Peyer's patch (tissue), 4 donors: Measurements from ENCODE around the gene EPHB2.
"Not testable (repeated sequence)": the region's sequence is repeated elsewhere in the genome, so short reads cannot be mapped to it uniquely, and the experiment has no call there.

ENCODE experiments used
- CTCF ChIP-seq, 6 experiments: fragments of 450-650 bp in 4 of 6; fragments of 200-600 bp in 2 of 6; sonication (generic) in 1 of 6; IDR thresholded peaks; one replicate each; pipeline ENCODE4 v1.5.1; 2017 to 2019; ENCODE audit warnings: antibody characterized with exemption in 6 of 6, mild to moderate bottlenecking in 3 of 6, moderate library complexity in 1 of 6
- POLR2A ChIP-seq, 2 donors: fragments of 450-650 bp; IDR thresholded peaks; one replicate each; pipeline ENCODE4 v1.5.1; 2017; ENCODE audit warnings: antibody characterized with exemption in 2 of 2, mild to moderate bottlenecking in 2 of 2, moderate library complexity in 2 of 2

GRCh38 chr1:22706100-22706499, 4.5 kb upstream of the EPHB2 start:
- not testable (repeated sequence) for TF ChIP-seq CTCF, POLR2A (IDR thresholded peaks at IDR 0.05)
